H1 (cell line): ENCODE measurements around the gene C5. TPM values are rescaled to one million over a fixed set of nuclear protein-coding genes. Genes with fewer than 3 reads are reported as not detected.

ENCODE experiments used
- EP300 ChIP-seq, 2 experiments: IDR thresholded peaks; 1 replicate in 1 of 2; 2 replicates in 1 of 2; pipeline ENCODE4 v1.6.1; 2011 to 2012; ENCODE audit warnings: low read depth in 2 of 2, low read length in 2 of 2, mild to moderate bottlenecking in 2 of 2, borderline replicate concordance in 1 of 2, inconsistent platforms in 1 of 2, moderate library complexity in 1 of 2
- GABPA ChIP-seq: IDR thresholded peaks from 2 replicates; pipeline ENCODE4 v1.6.1; 2011; ENCODE audit warnings: mild to moderate bottlenecking, low read length, moderate library complexity, borderline replicate concordance; ENCODE audit not compliant: insufficient read depth
- KDM1A ChIP-seq: fragments of 200-600, 300-600 bp; sonication (generic); IDR thresholded peaks from 2 replicates; pipeline ENCODE4 v1.7.1; 2016; ENCODE audit warnings: mild to moderate bottlenecking, low read length, borderline replicate concordance
- PHF8 ChIP-seq: fragments of 200-600 bp; sonication (generic); conservative IDR thresholded peaks from 2 replicates; pipeline ENCODE4 v1.7.1; 2012; ENCODE audit warnings: low read depth, mild to moderate bottlenecking, inconsistent platforms, low read length, moderate library complexity
- RAD21 ChIP-seq, 2 experiments: IDR thresholded peaks in 1 of 2; conservative IDR thresholded peaks in 1 of 2; 2 replicates each; pipeline ENCODE4 v1.6.1; 2011; ENCODE audit warnings: low read depth in 2 of 2, low read length in 2 of 2, improper control_type of control experiment in 1 of 2, inconsistent platforms in 1 of 2, mild to moderate bottlenecking in 1 of 2, moderate library complexity in 1 of 2
- SP4 ChIP-seq: IDR thresholded peaks from 2 replicates; pipeline ENCODE4 v1.6.1; 2012; ENCODE audit warnings: low read length, inconsistent platforms
- polyA plus RNA-seq, 7 experiments: library from polyadenylated mRNA; depleted of rRNA in 3 of 7; stranded (reverse) in 5 of 7; unstranded in 2 of 7; fragments of >200 nt in 5 of 7; fragments of 200-250 nt in 2 of 7; gene quantifications; 1 replicate in 5 of 7; 2 replicates in 1 of 7; 4 replicates in 1 of 7; pipeline versions ENCODE4 v1.2.1 to v1.2.3, GENCODE V29; 2011 to 2013; ENCODE audit warnings: missing spikeins in 2 of 7, mixed read lengths in 2 of 7
- total RNA-seq: library from RNA; stranded (reverse); fragmentation: NEBNext Ultra II Directional; extraction: Animal tissue kit (Norgen Biotek cat#: 25700); gene quantifications from 2 replicates; pipeline ENCODE4 v1.2.1, GENCODE V29; 2021
- TF ChIP-seq, protein P1 (sequence below): fragments of 300-600 bp; sonication (generic); IDR thresholded peaks from 2 replicates; pipeline ENCODE4 v1.7.1; 2012; ENCODE audit warnings: low read length, moderate library complexity, mild to moderate bottlenecking, inconsistent platforms; ENCODE audit not compliant: insufficient replicate concordance
- TF ChIP-seq, protein P2 (sequence below), 3 experiments: IDR thresholded peaks; 1 replicate in 2 of 3; 2 replicates in 1 of 3; pipeline versions ENCODE4 v1.5.1 to v1.6.1; 2011; ENCODE audit warnings: low read length in 3 of 3, mild to moderate bottlenecking in 3 of 3, inconsistent platforms in 2 of 3, low read depth in 1 of 3, moderate library complexity in 1 of 3; ENCODE audit not compliant: insufficient read depth in 1 of 3; ENCODE audit errors: control extremely low read depth in 1 of 3

The C5 gene
- total and polyA plus RNA-seq, 2 of the 8 experiments (the other 6 are each of a cell fraction or from before 2014, with no cell fraction given) = 0.24 to 0.35 TPM

DNA sequence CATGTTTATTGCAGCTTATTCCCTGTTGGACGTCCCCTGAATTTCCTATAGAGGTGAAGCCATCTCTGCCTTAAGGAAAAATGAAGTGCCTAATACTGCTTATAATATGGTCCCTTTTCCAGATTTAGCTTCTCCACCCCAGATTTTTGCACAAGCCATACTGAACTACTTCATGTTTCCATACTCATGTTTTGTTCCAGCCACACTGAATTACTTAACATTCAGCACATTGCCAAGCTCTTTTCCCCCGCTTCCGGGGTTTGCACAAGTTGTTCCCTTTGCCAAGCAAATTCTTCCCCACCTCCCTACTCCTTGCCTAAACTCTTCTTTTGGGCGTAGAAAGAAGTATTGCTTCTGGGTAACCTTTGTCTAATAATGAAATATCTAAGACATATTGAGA is 23.0 kb upstream of the C5 start (continued):
- TF ChIP-seq, protein P1, sequence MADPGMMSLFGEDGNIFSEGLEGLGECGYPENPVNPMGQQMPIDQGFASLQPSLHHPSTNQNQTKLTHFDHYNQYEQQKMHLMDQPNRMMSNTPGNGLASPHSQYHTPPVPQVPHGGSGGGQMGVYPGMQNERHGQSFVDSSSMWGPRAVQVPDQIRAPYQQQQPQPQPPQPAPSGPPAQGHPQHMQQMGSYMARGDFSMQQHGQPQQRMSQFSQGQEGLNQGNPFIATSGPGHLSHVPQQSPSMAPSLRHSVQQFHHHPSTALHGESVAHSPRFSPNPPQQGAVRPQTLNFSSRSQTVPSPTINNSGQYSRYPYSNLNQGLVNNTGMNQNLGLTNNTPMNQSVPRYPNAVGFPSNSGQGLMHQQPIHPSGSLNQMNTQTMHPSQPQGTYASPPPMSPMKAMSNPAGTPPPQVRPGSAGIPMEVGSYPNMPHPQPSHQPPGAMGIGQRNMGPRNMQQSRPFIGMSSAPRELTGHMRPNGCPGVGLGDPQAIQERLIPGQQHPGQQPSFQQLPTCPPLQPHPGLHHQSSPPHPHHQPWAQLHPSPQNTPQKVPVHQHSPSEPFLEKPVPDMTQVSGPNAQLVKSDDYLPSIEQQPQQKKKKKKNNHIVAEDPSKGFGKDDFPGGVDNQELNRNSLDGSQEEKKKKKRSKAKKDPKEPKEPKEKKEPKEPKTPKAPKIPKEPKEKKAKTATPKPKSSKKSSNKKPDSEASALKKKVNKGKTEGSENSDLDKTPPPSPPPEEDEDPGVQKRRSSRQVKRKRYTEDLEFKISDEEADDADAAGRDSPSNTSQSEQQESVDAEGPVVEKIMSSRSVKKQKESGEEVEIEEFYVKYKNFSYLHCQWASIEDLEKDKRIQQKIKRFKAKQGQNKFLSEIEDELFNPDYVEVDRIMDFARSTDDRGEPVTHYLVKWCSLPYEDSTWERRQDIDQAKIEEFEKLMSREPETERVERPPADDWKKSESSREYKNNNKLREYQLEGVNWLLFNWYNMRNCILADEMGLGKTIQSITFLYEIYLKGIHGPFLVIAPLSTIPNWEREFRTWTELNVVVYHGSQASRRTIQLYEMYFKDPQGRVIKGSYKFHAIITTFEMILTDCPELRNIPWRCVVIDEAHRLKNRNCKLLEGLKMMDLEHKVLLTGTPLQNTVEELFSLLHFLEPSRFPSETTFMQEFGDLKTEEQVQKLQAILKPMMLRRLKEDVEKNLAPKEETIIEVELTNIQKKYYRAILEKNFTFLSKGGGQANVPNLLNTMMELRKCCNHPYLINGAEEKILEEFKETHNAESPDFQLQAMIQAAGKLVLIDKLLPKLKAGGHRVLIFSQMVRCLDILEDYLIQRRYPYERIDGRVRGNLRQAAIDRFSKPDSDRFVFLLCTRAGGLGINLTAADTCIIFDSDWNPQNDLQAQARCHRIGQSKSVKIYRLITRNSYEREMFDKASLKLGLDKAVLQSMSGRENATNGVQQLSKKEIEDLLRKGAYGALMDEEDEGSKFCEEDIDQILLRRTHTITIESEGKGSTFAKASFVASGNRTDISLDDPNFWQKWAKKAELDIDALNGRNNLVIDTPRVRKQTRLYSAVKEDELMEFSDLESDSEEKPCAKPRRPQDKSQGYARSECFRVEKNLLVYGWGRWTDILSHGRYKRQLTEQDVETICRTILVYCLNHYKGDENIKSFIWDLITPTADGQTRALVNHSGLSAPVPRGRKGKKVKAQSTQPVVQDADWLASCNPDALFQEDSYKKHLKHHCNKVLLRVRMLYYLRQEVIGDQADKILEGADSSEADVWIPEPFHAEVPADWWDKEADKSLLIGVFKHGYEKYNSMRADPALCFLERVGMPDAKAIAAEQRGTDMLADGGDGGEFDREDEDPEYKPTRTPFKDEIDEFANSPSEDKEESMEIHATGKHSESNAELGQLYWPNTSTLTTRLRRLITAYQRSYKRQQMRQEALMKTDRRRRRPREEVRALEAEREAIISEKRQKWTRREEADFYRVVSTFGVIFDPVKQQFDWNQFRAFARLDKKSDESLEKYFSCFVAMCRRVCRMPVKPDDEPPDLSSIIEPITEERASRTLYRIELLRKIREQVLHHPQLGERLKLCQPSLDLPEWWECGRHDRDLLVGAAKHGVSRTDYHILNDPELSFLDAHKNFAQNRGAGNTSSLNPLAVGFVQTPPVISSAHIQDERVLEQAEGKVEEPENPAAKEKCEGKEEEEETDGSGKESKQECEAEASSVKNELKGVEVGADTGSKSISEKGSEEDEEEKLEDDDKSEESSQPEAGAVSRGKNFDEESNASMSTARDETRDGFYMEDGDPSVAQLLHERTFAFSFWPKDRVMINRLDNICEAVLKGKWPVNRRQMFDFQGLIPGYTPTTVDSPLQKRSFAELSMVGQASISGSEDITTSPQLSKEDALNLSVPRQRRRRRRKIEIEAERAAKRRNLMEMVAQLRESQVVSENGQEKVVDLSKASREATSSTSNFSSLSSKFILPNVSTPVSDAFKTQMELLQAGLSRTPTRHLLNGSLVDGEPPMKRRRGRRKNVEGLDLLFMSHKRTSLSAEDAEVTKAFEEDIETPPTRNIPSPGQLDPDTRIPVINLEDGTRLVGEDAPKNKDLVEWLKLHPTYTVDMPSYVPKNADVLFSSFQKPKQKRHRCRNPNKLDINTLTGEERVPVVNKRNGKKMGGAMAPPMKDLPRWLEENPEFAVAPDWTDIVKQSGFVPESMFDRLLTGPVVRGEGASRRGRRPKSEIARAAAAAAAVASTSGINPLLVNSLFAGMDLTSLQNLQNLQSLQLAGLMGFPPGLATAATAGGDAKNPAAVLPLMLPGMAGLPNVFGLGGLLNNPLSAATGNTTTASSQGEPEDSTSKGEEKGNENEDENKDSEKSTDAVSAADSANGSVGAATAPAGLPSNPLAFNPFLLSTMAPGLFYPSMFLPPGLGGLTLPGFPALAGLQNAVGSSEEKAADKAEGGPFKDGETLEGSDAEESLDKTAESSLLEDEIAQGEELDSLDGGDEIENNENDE = no peak
- TF ChIP-seq RAD21 (IDR thresholded peaks at IDR 0.05 in 1 of 2, conservative IDR thresholded peaks at IDR 0.05 in 1 of 2; ENCODE audit: low read depth in 2 of 2, low read length in 2 of 2) = no peak
- TF ChIP-seq GABPA = no peak
- TF ChIP-seq, protein P2, sequence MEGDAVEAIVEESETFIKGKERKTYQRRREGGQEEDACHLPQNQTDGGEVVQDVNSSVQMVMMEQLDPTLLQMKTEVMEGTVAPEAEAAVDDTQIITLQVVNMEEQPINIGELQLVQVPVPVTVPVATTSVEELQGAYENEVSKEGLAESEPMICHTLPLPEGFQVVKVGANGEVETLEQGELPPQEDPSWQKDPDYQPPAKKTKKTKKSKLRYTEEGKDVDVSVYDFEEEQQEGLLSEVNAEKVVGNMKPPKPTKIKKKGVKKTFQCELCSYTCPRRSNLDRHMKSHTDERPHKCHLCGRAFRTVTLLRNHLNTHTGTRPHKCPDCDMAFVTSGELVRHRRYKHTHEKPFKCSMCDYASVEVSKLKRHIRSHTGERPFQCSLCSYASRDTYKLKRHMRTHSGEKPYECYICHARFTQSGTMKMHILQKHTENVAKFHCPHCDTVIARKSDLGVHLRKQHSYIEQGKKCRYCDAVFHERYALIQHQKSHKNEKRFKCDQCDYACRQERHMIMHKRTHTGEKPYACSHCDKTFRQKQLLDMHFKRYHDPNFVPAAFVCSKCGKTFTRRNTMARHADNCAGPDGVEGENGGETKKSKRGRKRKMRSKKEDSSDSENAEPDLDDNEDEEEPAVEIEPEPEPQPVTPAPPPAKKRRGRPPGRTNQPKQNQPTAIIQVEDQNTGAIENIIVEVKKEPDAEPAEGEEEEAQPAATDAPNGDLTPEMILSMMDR (IDR thresholded peaks at IDR 0.05; ENCODE audit: control extremely low read depth in 1 of 3, insufficient read depth in 1 of 3, low read depth in 1 of 3, low read length in 3 of 3) = no peak
- TF ChIP-seq PHF8 = no peak
- TF ChIP-seq KDM1A = no peak
- TF ChIP-seq SP4 = no peak
- TF ChIP-seq EP300 (IDR thresholded peaks at IDR 0.05; ENCODE audit: borderline replicate concordance in 1 of 2, low read depth in 2 of 2, low read length in 2 of 2) = no peak
